ACC112 (cell line): ENCODE data around the gene VGF.

ENCODE experiments used
- H2AFZ ChIP-seq: fragments of 200-600 bp; sonication (generic); one replicate; pipeline ENCODE4 v1.6.0; 2017; ENCODE audit warnings: antibody characterized with exemption, low read length; ENCODE audit not compliant: unreplicated experiment
- H3K27ac ChIP-seq: fragments of 200-600 bp; sonication (generic); 2 replicates; pipeline ENCODE4 v1.5.1; 2014; ENCODE audit warnings: low read depth, mild to moderate bottlenecking, antibody characterized with exemption, low read length, moderate library complexity
- H3K27me3 ChIP-seq: fragments of 200-600 bp; sonication (generic); 2 replicates; pipeline ENCODE4 v1.6.1; 2014; ENCODE audit warnings: mild to moderate bottlenecking, antibody characterized with exemption, low read length, moderate library complexity, mixed read lengths; ENCODE audit not compliant: insufficient read depth
- H3K36me3 ChIP-seq: fragments of 200-600 bp; sonication (generic); 2 replicates; pipeline ENCODE4 v1.6.1; 2016; ENCODE audit warnings: mild to moderate bottlenecking, antibody characterized with exemption, low read length, moderate library complexity, mixed read lengths; ENCODE audit not compliant: insufficient read depth
- H3K4me1 ChIP-seq: fragments of 200-600 bp; sonication (generic); one replicate; pipeline ENCODE4 v1.6.1; 2016; ENCODE audit warnings: low read length, mixed read lengths; ENCODE audit not compliant: insufficient read depth, unreplicated experiment, control insufficient read depth
- H3K4me3 ChIP-seq: fragments of 200-600 bp; sonication (generic); 2 replicates; pipeline ENCODE4 v1.5.1; 2014; ENCODE audit warnings: mild to moderate bottlenecking, low read depth, low read length
- H3K79me2 ChIP-seq: fragments of 200-600 bp; sonication (generic); one replicate; pipeline ENCODE4 v1.6.0; 2016; ENCODE audit warnings: low read length; ENCODE audit not compliant: control insufficient read depth, unreplicated experiment, insufficient read depth

VGF gene

DNA sequence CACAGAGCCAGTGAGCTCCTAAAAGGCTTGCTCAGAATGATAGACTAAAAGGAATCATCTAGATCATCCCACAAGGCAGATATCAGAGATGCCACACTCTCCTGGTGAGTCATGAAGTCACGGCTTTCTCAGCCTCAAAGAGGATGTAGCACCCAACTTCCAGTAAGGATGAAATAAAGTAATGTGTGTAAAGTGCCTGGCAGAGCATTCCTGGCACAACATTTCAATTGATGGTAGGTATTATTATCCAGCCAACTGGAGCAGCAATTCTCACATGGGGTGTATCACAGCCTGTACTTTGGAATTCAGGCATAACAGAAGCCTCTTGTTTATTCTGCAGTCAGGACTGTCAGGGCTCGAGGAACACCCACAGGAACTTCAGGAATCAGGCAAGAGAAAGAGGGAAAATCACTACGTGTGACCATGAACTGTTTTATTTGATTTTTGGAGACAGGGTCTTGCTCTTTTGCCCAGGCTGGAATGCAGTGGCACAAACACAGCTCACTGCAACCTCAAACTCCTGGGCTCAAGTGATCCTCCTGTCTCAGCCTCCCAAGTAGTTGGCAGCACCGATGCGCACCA, 20.0 kb upstream of the VGF start:
- Histone ChIP-seq H3K27me3 (peaks cover 11% of the 10 kb centered on the region), H3K79me2 (no peaks in the 10 kb centered on the region), H3K27ac (no peak overlapping the region), H3K4me1 (peaks cover 6% of the 10 kb centered on the region), H2AFZ (no peak overlapping the region), H3K36me3 (no peaks in the 10 kb centered on the region), H3K4me3 (no peak overlapping the region)

DNA sequence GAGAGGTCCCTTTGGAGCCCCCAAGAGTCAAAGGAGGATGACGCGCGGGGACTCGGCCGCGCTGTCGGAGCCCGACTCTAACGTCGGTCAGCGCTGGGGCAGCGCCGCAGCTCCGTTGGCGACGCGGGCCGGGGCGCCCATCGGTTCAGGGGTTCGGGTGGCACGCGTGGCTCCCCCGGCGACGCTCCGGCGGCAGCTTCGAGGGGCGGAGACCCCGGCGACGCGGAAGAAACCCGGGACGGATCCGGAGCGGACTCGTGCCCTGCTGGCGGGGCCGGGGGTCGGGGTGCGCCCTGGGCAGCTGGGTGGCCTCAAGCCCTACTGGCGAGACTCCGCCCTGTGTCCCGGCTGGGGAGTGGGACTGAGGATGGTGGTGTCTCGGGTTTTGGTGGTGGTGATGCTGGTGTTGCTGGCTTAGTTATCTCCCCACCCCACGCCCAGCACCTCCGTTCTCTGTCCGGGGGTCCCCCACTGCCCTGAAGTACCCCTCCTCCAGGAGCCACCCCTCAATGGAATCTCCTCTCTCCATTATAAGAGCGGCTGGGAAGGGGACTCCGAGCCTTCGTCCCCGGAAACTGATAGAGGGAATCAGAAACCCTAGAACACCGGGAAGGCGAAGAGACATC, 14.9 kb upstream of the VGF start, which contains the start of gene NAT16:
TSS of gene NAT16 (minus strand) at position 164 of the 626 bp plus-strand sequence. CDS start 5,486 bp downstream, outside the sequence.
- peaks cover 6% of the 10 kb centered on the region for H3K4me1 ChIP-seq
- H3K79me2 ChIP-seq: no peaks in the 10 kb centered on the region
- peaks cover 54% of the 10 kb centered on the region for H3K27me3 ChIP-seq
- no peak within 1 kb of the TSS for H3K27ac ChIP-seq
- no peak within 1 kb of the TSS for H2AFZ ChIP-seq
- peak within 1 kb of the TSS; percentile 52 for H3K4me3 ChIP-seq
- H3K36me3 ChIP-seq: no peaks in the 10 kb centered on the region

DNA sequence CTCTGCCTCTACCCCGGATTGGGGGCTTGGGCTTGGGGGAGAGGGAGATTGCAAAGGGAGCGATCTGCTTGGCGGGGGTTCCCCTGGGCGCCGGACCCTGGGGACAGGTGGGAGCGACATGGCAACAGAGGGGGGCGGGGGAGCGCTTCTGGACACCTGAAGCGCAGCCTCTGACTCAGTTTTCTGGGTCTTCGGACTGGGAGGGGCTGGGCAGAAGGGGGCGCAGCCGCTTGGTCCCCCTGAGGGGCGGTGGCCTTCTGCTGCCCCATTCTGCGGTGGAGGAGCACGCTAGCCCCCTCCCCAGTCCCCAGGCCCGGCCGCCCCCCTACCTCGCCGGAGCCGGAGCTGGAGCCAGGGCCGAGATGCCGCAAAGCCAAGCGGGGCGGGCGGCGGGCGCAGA, 14.3 kb upstream of the VGF start:
- H3K36me3 ChIP-seq: no peaks in the 10 kb centered on the region
- peaks cover 3% of the 10 kb centered on the region for H3K4me1 ChIP-seq
- H3K27me3 ChIP-seq: peaks cover 57% of the 10 kb centered on the region
- no peak overlapping the region for H2AFZ ChIP-seq
- H3K79me2 ChIP-seq: no peaks in the 10 kb centered on the region
- H3K4me3 ChIP-seq: no peak overlapping the region
- H3K27ac ChIP-seq: no peak overlapping the region

DNA sequence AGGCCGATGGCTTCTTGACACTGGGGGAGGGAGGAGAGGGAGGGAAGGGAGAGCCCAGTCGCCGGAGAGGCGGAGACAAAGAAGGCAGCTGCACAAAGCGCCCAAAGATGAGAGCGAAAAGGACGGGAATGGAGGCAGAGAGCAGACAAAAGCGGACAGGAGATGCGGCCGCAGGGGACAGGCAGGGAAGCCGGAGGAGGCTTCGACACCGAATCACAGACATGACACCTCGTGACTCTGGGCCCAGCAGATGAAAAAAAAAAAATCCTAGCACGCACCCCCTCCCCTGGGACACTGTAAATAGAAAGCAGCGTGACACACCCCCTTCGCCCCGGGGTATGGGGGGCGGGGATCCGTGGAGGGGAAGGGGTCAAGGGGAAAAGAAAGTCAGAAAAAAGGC, 13.7 kb upstream of the VGF start:
- peak overlapping the region; percentile 52 for H3K4me3 ChIP-seq

DNA sequence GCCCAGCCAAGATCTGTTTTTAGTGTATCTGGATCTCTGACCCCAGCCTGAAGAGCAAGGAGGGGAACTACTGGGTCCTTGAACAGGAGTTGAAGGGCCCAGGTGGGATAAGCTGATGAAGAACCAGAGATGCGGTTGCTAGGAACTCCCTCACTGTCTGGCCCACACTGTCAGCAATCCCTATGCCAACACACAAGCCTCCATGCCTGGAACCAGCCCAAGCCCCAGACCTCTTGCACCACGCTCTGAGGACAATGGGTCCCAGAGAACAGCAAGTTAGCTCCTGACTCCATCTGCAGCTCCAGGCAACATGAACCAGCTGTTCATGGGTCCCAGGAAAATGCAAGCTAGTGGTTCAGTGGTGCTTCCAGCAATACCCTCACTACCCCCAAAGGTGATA, 12.3 kb upstream of the VGF start:
- Histone ChIP-seq H3K4me3 (no peak overlapping the region), H2AFZ (no peak overlapping the region), H3K36me3 (no peaks in the 10 kb centered on the region), H3K79me2 (no peaks in the 10 kb centered on the region), H3K27me3 (peaks cover 72% of the 10 kb centered on the region), H3K4me1 (peaks cover 7% of the 10 kb centered on the region), H3K27ac (no peak overlapping the region)

More for the DNA sequence above, 13.7 kb upstream of the VGF start:
- no peaks in the 10 kb centered on the region for H3K79me2 ChIP-seq
- H3K27ac ChIP-seq: no peak overlapping the region
- H3K36me3 ChIP-seq: no peaks in the 10 kb centered on the region
- H2AFZ ChIP-seq: no peak overlapping the region
- H3K4me1 ChIP-seq: no peaks in the 10 kb centered on the region
- H3K27me3 ChIP-seq: peaks cover 63% of the 10 kb centered on the region

- peaks cover 84% of the 10 kb centered on the region for H3K27me3 ChIP-seq
- no peak overlapping the region for H3K27ac ChIP-seq
- H3K79me2 ChIP-seq: no peaks in the 10 kb centered on the region
- H3K36me3 ChIP-seq: no peaks in the 10 kb centered on the region
- no peak overlapping the region for H3K4me3 ChIP-seq
- no peak overlapping the region for H2AFZ ChIP-seq
- H3K4me1 ChIP-seq: peaks cover 10% of the 10 kb centered on the region
Measured at GRCh38 chr7:101175664-101176063, 10.3 kb upstream of the VGF start.

GRCh38 chr7:101174322-101174854, 9.0 kb upstream of the VGF start:
- H3K27me3 ChIP-seq: peaks cover 80% of the 10 kb centered on the region

DNA sequence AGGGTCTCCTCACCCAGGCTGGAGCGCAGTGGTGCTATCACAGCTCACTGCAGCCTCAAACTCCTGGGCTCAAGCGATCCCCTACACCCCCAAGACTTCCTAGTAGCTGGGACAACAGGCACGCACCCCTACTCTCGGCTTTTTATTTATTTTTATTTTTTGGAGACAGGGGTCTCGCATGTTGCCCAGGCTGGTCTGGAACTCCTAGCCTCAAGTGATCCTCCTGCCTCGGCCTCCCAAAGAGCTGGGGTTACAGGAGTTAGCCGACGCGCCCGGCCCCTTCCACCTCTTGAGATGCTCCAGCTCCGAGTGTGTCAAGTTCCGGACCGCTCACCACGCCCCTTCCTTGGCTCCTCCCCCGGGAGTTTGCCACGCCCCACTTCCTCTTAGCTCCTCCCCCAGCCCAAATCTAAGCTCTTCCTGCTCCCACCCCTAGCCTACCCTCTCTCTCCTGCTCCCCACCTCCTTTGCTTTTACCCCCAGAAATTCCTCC, 8.4 kb upstream of the VGF start:
- H2AFZ ChIP-seq: no peak overlapping the region
- peaks cover 75% of the 10 kb centered on the region for H3K27me3 ChIP-seq
- peak overlapping the region; percentile 70 for H3K4me3 ChIP-seq
- H3K4me1 ChIP-seq: peaks cover 24% of the 10 kb centered on the region
- H3K27ac ChIP-seq: peak overlapping the region; percentile 25; the same call in 1 of the 2 replicates
- H3K36me3 ChIP-seq: no peaks in the 10 kb centered on the region
- no peaks in the 10 kb centered on the region for H3K79me2 ChIP-seq

More at GRCh38 chr7:101174322-101174854, 9.0 kb upstream of the VGF start:
- Histone ChIP-seq H3K36me3 (no peaks in the 10 kb centered on the region), H3K4me3 (0 out of 2 replicates have a peak overlapping the region, but pooled peaks have one; percentile 24), H3K27ac (no peak overlapping the region), H3K79me2 (no peaks in the 10 kb centered on the region), H3K4me1 (peaks cover 18% of the 10 kb centered on the region), H2AFZ (no peak overlapping the region)

DNA sequence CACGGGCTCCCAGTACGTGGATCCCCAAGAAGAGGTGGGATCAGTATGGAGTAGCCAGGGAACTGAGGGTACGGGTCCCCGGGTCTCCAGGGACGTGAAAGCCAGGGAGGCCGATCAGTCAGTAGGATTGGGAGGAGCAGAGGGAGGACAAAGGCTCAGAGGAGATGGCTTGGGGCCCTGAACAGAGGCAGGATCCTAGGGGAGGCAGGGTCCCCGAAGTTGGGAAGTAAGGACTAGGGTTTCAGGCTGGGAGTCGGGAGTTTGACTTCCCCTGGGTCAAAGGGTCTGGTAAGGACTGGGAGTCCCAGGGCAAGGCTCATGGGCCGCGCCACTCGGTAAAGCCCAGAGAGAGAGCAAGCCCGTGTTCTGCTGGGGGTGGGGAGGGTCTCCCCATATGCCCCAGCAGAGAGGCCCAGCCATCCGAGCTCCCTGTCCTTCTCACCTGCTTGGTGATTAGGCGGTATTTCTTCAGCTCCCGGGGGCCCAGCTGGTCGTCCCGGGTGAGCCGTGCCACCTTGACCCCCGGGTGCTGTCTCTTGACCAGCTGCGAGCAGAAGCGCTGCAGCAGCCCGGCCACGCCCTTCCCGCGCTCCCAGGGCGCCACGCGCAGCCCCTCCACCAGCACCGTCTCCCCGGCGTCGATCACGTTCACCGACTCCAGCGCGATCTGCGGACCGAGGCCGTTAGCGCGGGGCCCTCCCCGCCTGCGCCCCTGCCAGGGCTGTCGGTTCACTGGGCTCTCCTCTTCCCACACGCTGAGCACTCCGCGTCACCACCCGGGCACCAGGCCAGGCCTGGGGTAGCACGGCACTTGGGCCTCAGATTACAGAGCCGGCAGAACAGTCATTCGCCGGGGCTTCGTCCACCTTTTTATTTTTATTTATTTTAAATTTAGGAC, 7.7 kb upstream of the VGF start:
- Histone ChIP-seq H3K79me2 (no peaks in the 10 kb centered on the region), H3K27me3 (peaks cover 72% of the 10 kb centered on the region), H3K4me1 (peaks cover 30% of the 10 kb centered on the region), H3K4me3 (peak overlapping the region; percentile 70), H2AFZ (peak overlapping the region; percentile 45), H3K27ac (peak overlapping the region; percentile 25; the same call in 1 of the 2 replicates), H3K36me3 (no peaks in the 10 kb centered on the region)
